ENCODE results near the gene ERO1A. TPM values are rescaled to one million over a fixed set of nuclear protein-coding genes. Genes with fewer than 3 reads are reported as not detected.

ERO1A gene
- 30.8 and 31.5 TPM in 2 replicates for total RNA-seq

GRCh38 chr14:52695481-52696091 lies at the start of gene ERO1A:
Gene ERO1A (minus strand): TSS chr14:52695558. CDS start chr14:52695481, 77 bp downstream.
- intact Hi-C loops (cut with micrococcal nuclease), result loop anchor here (1.0 to 5.0 kb wide), 4 partner anchors 12 to 368 kb away; partner anchors contain the start of genes PSMC6 and STYX
- peak; percentile 75 for ATAC-seq (ENCODE audit: low read depth)
- POLR2A ChIA-PET, result interaction anchor here (0.6 to 1.5 kb wide), 9 partner anchors 9 to 456 kb away, joined by 3 to 7 read pairs (median 4); partner anchors contain the start of genes PSMC6 and STYX
- Mint-ChIP-seq H3K27ac (peak within 1 kb of the TSS; percentile 94), H3K36me3 (ENCODE audit: low read depth) (peaks cover 6% of the 10 kb centered on the region), H3K4me1 (peaks cover 30% of the 10 kb centered on the region), H3K4me3 (peak within 1 kb of the TSS; percentile 99), H3K27me3 (no peaks in the 10 kb centered on the region), H3K9me3 (no peaks in the 10 kb centered on the region)
- peak; percentile 73 for DNase-seq
- no peak for TF ChIP-seq CTCF (IDR thresholded peaks at IDR 0.05)
- CTCF ChIA-PET, result no interaction called here

- intact Hi-C loops (cut with micrococcal nuclease), result loop anchor here (1.0 to 5.0 kb wide), 2 partner anchors 12 to 35 kb away; partner anchors contain the start of genes PSMC6 and STYX
- peak; percentile 10 for ATAC-seq (ENCODE audit: low read depth)
- H3K27ac Mint-ChIP-seq, result peak overlapping the region; percentile 87
- TF ChIP-seq CTCF (IDR thresholded peaks at IDR 0.05), result no peak
- peak overlapping the region; percentile 73 for H3K4me3 Mint-ChIP-seq
- no peaks in the 10 kb centered on the region for H3K27me3 Mint-ChIP-seq
- ChIA-PET POLR2A (interaction anchor here (0.6 to 3.3 kb wide), 8 partner anchors 11 to 1910 kb away, joined by 3 to 37 read pairs (median 4); partner anchors contain the start of gene STYX), CTCF (interaction anchor here (1.0 kb wide), 1 partner anchor 14 kb away, joined by 3 read pairs; no protein-coding TSS in a partner anchor)
- DNase-seq, result no peak
- H3K4me1 Mint-ChIP-seq, result peaks cover 42% of the 10 kb centered on the region
- H3K36me3 Mint-ChIP-seq (ENCODE audit: low read depth), result peaks cover 25% of the 10 kb centered on the region
- no peaks in the 10 kb centered on the region for H3K9me3 Mint-ChIP-seq
These were observed 46.5 kb upstream of the ERO1A start for GRCh38 chr14:52741865-52742264.

- no peak overlapping the region for H3K4me3 Mint-ChIP-seq
- DNase-seq, result no peak
- peaks cover 18% of the 10 kb centered on the region for H3K36me3 Mint-ChIP-seq (ENCODE audit: low read depth)
- no peaks in the 10 kb centered on the region for H3K9me3 Mint-ChIP-seq
- peak overlapping the region; percentile 3 for H3K27ac Mint-ChIP-seq
- no peak for ATAC-seq (ENCODE audit: low read depth)
- H3K27me3 Mint-ChIP-seq, result no peaks in the 10 kb centered on the region
- CTCF ChIA-PET, result no interaction called here
- intact Hi-C loops (cut with micrococcal nuclease), result loop anchor here (5.0 kb wide), 1 partner anchor 33 kb away; the partner anchor contains the start of gene PSMC6
- H3K4me1 Mint-ChIP-seq, result peaks cover 52% of the 10 kb centered on the region
- POLR2A ChIA-PET, result interaction anchor here (3.3 kb wide), 1 partner anchor 11 kb away, joined by 37 read pairs; the partner anchor contains the start of gene STYX
- TF ChIP-seq CTCF (IDR thresholded peaks at IDR 0.05), result no peak
These were observed 45.4 kb upstream of the ERO1A start for GRCh38 chr14:52740751-52741150.

- no peak overlapping the region for H3K27ac Mint-ChIP-seq
- no peak for TF ChIP-seq CTCF (IDR thresholded peaks at IDR 0.05)
- peaks cover 30% of the 10 kb centered on the region for H3K36me3 Mint-ChIP-seq (ENCODE audit: low read depth)
- H3K27me3 Mint-ChIP-seq, result no peaks in the 10 kb centered on the region
- no peaks in the 10 kb centered on the region for H3K9me3 Mint-ChIP-seq
- POLR2A ChIA-PET, result no interaction called here
- peaks cover 66% of the 10 kb centered on the region for H3K4me1 Mint-ChIP-seq
- ATAC-seq (ENCODE audit: low read depth) (no peak), DNase-seq (no peak)
- intact Hi-C loops (cut with micrococcal nuclease), result loop anchor here (1.0 kb wide), 1 partner anchor 8 kb away; the partner anchor contains the start of gene STYX
- no peak overlapping the region for H3K4me3 Mint-ChIP-seq
- CTCF ChIA-PET, result no interaction called here
These were observed 43.1 kb upstream of the ERO1A start for GRCh38 chr14:52738409-52738808.

- no peaks in the 10 kb centered on the region for H3K9me3 Mint-ChIP-seq
- peak overlapping the region; percentile 6 for H3K27ac Mint-ChIP-seq
- POLR2A ChIA-PET, result no interaction called here
- intact Hi-C loops (cut with micrococcal nuclease), result no loop called here
- ATAC-seq (ENCODE audit: low read depth) (no peak), DNase-seq (no peak)
- TF ChIP-seq CTCF (IDR thresholded peaks at IDR 0.05), result no peak
- H3K27me3 Mint-ChIP-seq, result no peaks in the 10 kb centered on the region
- peaks cover 33% of the 10 kb centered on the region for H3K36me3 Mint-ChIP-seq (ENCODE audit: low read depth)
- CTCF ChIA-PET, result no interaction called here
- peaks cover 58% of the 10 kb centered on the region for H3K4me1 Mint-ChIP-seq
- no peak overlapping the region for H3K4me3 Mint-ChIP-seq
These were observed 40.6 kb upstream of the ERO1A start for GRCh38 chr14:52735921-52736489.
